NCI-H82 (cell line): ENCODE measurements around the gene ZNF512B.

ENCODE experiments used
- DNase-seq: peaks from one replicate; lab custom pipeline; 2025; lab: John Stamatoyannopoulos, UW

The ZNF512B gene

DNA sequence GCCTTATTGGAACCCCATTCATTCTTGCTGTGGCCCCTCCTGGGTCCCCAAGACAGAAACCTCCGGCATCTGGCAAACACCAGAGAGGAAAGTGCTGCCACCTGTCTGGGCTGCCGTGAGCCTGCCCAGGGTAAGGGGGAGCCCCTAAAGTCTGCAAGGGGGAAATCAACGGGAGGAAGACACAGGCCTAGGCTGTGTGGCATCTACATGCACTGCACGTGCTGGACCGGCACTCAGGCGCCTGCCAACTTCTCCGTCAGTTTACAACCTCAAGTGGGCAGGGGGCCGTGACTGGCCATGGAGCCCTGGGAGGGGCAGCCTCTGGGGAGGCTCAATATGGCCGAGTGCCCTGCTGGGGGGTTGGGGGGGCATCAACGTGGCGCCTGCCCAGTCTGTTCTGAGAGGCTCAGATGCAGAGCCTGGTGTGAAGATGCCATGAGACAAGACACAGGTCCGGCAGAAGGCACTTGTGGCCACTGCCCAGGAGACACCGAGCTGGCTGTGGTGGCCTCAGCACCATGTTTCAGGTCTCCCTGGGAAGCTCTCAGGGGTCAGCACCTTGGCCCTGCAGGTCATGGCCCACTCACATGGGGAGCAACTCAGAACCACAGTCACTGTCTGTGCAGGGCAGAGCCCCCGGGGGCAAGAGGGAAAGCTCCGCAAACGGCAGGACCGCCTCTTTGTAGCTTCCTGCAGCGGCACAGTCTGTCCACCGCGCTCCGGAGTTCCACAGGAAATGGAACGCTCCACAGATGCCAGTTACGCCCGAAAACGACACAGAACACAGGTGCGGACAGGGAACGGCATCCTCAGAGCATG is 21.9 kb downstream of the ZNF512B start:
- no peak for DNase-seq

DNA sequence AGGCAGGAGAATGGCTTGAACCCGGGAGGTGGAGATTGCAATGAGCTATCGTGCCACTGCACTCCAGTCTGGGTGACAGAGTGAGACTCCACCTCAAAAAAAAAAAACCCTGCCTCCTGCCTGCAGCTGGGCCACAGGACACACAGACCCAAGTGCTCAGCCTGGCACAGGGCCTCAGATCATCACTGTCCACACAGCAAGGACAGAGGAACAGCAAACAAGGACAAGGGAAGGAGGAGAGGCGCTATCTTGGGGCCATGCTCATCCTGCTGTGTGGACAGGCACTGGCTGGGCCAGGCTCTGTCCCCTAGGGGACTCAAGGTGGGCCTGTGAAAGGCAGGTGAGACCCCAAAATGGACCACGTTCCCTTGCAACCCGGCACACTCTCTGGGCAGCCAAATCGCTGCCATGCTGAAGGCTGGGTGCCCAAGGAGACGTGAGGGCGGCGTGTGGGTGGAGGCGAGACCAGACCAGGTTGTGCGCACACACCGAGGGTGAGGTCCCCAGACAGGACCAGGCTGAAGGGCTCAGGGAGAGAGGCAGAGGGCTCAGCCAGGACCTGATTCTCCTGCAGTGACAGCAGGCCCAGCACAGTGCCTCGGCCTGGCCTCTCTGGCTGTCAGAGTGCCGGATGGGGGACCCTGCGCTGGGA is 22.6 kb downstream of the ZNF512B start:
- DNase-seq = no peak

DNA sequence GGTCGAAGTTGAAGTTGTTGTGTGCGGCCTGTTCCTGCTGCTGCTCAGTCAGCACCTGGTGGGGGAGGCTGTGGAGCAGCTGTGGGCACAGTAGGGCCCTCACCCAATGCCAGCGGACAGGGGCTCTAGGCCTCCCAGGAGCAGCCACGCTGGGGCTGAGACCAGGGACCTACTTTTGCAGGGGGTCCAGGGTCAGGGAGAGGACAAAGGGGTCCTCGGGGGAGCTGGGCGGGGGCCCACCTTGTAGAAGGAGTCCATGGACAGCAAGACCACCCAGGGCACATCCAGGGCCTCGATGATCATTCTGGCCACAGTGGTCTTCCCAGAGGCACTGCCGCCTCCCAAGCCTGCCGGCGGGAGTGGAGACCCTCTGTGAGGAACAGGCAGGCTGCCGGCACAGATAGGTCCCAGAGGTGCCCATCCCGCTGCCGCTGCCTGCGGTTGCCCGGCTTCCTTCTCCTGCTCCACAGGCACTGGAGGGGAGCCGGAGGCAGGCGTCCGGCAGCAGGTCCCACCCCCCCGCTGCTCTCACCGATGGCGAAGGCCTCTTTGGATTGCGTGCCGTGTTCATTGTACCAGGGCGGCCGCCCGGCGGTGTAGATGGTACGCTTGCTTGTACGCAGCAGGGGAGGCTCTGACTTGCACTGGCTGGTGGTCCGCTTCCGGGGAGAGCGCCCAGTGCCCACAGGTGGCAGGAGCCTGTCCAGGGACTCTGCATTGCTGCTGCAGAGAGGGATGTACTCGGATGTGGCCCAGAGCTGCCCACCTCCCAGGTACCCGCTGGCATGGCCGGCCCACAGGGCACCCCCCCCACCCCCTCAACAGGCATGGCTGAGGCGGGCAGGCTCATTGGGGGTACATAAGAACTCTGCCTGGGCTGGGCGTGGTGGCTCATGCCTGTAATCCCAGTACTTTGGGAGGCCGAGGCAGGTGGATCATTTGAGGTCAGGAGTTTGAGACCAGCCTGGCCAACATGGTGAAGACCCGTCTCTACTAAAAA is 23.5 kb downstream of the ZNF512B start:
- DNase-seq = no peak

DNA sequence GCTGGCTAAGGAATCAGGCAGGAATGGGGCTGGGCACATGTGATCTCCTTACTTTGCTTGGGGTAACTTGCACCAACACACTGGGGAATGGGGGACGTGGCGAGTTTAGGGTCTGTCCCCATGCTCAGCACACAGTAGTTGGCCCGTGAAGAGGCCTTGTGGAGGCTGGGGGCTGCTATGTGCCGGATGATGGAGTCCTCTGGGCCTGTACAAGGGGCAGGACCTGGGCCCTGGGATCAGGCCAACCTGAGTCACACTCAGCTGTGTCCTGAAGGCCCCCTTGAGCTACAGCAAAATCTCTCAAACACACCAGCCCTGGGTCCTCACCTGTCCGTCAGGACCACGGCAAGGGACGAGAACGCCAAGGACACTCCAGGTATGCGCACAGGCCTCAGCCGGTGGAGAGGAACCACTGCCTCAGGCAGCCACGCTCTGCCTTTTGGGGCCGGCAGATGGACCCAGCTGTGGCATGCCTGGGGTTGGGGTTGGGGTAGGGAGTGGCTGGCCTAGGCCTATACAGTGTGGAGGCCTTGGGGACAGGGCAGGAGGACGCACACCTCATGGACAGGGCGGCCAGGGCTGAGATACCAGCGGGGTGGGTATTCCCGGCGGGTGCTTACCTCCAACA is 24.6 kb downstream of the ZNF512B start:
- DNase-seq = no peak

DNA sequence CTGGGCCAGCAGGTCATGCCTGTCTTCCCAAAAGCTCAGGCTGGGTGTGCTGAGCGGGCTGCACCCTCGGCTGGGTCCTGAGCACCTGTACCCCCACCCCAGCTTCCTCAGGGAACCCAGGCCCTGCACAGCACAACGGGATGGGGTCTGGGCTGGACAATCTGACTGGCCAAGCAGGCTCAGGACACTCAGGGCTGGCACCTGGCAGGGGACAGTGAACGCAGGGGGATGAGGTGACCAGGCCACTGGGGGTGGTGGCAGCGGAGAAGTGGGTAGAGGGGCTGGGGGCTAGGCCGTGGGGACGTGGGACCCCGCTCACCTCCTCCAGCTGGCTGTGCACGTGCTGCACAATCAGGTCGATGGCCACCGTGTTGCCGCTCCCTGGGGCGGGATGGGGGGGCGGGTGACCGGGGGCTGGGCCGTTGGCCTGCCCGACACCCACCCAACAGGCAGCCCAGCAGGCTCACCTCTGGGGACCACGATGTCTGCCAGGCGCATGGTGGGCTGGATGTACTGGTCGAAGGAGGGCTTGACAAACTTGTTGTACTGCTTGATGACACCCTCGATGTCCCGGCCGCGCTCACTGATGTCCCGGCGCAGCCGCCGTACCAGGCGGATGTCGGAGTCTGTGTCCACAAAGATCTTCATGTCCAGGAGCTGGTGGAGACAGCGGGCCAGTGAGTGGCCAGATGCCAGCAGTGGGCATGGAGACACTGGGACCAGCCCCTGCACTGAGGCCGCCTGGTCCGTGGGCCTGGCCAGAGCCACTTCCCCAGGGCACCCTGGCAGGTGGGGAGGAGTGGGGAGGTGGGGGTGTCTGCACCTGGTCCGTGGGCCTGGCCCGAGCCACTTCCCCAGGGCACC is 25.4 kb downstream of the ZNF512B start:
- DNase-seq = no peak

DNA sequence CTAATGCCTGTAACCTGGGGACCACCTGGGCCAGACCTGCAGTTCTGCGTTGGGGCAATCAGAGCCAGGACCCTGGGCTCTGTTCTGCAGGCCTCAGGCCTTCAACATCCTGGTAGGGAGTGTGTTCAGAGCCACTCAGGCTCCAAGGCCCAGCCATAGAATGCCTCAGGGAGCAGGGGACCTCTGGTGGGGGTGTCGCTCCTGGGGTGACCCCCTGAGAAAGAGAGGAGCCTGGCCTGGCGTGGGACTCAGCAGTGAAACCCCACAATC is 26.0 kb downstream of the ZNF512B start:
- DNase-seq = no peak

DNA sequence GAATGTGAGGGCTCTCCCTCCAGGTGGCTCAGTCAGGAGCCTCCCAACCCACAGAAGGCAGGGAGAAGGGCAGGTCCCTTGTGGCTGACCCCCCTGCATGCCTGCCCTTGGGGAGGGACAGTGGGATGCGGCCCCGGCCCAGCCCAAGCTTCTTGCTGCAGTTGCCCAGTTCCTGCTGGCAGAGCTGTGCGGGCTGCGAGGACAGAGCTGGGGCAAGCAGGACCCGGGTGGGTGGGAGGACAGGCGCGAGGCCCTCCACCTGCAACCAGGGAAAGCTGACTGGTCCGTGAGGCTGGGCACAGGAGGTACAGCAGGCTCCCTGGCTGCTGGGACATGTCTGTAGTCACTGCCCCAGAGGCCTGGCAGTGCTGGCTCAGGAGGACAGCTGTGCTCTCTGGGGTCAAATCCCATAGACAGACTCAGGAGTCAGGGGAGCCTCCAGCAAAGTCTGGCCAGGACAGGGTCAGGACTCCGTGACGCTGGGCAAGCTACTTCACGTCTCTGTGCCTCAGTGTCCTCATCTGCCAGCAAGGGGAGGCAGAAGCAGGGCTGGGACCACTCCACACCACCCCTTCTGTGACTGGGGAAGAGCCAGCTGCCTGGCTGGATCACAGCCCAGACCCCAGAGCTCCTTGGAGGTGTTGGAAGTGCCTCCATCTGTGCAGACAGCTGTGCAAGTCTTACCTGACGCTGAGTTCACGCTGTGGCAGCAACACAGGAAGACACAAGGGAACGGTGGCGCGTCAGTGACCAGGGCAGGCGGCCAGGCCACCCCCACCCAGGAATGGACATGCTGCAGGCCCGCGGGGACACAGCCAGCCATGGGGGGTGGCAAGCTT is 26.5 kb downstream of the ZNF512B start:
- DNase-seq = peak; percentile 47

DNA sequence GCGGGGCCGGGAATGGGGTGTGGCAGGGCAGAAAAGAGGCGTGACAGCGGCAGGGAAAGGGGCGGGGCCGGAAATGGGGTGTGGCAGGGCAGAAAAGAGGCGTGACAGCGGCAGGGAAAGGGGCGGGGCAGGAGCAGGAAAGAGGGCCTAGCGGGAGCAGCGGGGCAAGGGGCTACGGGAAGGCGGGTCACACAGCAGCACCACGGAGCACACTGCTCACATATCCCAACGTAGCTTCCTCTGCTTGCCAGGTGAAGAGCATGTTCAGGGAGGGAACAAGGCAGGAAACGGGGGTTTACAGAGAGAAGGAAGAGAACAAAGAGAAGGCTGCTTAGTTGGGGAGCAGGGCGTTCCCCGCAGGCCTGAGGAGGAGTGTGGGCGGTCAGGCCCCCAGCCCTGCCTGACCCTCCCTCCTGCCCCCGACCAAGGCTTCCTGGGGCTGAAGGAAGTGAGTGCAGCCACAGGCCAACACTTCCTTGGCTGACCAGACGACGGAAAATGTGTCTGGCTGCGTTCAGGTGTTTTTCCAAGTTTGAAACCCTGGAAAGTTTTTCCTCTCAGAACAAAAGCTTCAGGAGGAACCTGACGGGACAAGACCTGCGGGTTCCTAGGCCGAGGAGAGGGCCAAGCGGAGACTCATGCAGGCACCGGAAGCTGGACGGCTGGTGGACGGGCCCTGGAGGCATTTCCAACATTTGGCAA is 27.3 kb downstream of the ZNF512B start:
- peak; percentile 71 for DNase-seq

DNA sequence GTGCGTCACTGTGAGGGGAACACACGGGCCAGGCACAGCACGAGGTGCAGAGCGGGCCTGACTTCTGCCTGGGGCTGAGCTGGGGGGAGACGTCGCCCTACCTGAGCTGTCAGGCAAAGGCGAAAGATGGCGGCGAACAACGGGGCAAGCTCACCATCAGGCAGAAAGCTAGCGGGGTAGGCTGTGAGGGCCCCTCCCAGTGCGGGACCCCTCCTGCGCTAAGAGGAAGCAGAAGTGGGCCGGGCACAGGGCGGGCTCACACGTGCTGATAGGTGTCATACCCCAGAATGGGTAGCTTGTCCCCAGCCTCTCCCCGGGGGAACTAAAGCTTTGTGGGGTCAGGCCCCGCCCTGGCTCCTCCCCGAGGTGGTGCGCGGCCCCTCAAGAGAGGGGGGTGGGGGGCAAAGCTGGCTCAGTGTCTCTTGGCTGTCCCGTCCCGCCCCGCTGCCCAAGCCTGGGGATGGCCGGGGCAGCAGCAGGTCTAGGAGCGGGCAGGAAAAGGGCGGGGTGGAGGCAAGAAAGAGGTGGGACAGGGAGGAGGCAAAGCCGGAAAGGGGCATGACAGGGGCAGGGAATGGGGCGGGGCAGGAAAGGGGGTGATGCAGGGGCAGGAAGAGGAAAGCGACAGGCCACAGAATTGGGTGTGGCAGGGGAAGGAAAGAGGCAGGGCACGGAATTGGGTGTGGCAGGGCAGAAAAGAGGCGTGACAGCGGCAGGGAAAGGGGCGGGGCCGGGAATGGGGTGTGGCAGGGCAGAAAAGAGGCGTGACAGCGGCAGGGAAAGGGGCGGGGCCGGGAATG is 28.2 kb downstream of the ZNF512B start:
- DNase-seq = no peak

DNA sequence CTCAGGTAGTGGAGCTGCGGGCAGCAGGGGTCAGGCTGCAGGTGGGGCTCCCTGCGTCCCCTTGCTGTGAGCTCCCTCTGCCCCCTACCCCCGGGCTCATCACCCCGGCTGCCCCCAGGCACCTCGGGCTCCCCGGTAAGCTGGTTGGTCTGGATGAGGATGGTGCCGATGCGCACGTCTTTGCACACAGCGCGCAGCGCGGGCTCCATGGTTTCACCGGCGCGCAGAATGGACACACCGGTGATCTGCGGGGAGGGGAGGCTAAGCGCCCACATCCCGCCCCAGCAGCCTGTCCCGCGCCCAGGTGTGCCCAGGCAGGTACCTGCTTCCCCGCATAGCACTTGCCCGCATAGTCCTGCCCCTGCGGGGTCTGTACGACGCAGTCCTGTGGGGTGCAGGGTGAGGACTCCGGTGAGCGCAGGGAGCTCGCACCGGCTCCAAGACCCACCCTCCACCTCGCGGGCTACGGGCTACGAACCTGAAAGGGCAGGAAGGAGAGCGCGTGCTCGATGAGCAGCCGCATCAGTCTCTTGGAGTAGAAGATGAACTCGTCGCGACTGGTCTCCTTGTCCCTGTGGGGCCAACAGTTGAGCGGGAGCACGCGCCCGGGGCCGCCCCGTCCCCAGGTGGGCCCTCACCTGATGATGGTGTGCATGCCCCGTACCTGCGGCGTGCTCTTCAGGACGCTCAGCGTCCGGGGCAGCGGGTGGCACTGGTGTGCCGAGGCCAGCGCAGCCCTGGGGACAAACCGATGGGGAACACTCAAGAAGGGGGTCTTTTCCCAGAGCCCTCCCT is 29.1 kb downstream of the ZNF512B start:
- DNase-seq = no peak

DNA sequence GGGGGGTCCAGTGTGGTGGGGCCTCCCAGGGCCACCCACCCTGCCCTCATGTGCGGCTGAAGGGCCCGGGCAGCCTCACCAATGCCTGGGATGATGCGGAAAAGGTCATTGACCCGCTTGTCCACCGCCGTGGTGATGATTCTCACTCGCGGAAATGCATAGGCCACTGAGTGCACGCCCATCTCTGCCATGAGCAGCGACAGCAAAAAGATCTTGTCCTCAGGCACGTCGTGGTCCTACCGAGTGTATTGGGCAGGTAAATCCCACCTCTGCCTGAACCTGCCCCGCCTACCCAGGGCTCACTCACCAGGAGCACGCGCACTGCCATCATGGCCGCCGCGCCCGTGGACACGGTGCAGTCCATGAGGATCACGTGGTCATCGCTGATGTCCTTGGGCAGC is 29.7 kb downstream of the ZNF512B start:
- DNase-seq = no peak

DNA sequence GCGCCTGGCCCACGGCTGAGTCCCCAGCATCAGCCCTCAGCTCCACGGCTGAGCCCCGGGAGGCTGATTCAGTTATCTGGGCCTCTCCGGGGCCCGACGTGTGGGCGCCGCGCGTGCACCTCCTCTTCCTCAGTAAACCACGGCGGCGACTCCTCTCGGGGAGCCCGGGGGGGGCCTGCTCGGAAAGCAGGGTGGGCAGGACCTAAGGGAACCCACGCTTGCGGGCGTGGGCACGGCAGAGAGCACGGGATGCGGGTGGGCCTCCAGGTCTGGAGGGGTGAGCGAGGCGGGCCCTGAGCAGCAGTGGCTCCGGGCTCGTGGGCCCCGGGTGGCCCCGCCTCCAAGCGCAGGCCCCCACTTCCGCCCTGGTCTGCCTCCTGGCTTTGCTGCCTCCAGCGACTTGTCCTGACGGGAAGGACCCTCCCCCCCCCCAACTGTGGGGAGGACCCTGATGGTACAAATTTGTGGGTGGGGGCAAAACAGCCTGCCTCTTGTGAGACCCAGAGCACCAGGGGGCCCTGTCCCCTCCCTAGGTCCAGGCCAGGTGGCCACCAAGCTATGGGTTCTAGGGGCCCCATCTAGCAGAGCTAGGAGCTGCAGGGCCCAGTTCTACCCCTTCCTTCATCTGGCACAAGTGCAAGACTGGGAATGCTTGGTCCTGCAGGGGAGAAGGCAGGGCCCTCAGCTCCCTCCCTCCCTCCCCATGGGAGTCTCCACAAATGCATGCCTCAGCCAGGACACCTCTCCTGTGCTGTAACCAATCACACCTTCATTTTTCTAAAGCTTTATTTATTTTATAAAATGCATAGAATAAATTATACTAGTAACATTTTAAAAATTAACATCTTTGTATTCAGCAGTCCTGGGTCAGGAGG is 30.4 kb downstream of the ZNF512B start:
- DNase-seq = no peak

DNA sequence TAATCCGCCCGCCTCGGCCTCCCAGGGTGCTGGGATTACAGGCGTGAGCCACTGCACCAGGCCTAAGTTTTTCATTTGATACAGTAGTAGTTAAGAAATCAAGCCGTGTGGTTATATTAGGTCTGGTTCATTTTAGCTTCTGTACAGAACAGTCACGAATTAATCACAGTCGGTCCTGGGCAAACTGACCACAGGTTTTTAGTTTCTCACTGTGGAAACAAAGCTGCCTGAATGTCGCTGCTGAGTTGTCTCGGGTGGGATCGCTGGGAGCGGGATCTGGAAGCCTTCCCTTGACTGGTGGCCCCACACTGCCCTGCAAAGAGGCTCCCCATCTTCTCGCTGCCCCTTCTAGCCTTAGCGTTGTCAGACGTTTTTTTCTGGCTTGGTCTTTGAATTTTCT is 32.1 kb downstream of the ZNF512B start:
- no peak for DNase-seq

DNA sequence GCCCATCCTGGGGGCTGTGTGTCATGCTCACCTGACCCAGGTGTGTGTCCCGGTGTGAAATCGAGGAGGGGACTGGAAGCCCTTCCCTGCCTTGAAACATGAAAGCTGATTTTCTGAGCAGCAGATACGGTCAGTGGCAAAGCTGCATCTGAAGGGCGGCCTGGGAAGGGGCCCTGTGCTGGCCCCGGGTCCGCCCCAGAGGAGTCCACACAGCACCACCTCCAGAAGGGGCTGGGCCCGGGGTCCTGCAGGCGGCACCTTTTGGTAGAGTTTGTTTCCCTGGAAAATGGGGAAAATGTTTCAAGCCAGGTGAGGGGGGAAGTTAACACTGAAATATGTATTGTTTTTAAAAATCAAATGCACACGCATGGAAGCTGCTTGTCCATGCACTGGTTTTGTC is 34.3 kb downstream of the ZNF512B start:
- DNase-seq = no peak

DNA sequence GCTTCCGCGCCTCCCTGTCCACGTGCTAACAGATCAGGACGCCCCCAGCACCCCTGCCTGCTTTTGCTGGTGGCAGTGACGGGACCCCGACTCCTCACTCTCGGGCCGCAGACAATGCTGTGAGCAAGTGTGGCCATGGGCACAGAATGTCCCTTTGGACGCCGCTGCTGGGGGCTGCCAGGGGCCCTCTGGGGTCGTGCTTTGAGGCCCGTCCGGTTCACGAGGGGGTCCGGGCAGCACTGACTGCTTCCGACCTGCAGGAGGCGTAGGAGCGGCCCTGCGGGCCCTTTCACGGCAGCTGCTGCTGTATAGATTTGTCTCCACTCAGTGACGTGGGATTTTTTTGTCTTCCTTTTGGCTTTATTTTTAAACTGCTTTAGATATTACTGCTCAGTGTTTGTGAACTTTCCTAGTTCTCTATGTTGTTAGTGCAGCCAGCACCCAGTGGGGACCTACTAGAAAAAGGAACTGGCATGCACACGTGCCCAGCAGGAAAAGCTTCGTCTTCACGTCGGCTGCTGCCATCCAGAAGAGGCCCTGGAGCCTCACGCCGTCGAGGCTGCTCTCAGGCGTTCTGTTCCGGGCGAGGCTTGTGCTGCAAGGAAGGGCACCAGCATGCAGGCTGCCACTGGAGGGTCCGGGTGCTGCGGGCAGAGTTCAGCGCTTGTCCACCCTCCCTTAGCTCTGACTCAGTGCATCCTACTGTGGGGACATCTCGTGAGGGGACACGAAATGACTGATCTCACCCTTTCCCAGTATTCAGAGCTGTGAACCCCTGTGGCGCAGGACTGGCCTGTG is 35.3 kb downstream of the ZNF512B start:
- DNase-seq = no peak

DNA sequence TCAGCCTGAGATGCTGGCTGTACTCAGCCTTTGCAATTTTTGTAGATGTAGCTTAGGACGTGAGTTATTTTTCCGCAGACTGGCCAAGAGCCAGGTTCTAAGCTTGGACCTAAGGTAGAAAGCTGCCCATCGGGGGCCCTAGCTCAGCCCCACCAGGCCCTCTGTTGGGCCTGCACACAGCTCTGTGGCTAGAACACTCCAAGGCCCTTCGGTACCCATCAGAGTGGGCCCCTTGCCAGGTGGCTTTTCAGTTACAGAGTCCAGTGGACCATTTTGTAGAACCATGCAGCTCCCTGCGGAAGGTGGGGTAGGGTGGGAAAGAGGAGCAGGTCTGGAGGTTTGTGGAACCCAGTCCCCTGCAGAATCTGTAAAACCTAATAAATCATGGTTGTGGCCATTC is 36.1 kb downstream of the ZNF512B start:
- no peak for DNase-seq
